Measurements from ENCODE around the gene VPS37C. TPM values are rescaled to one million over a fixed set of nuclear protein-coding genes. Genes with fewer than 3 reads are reported as not detected.
"Not testable (repeated sequence)": the region's sequence is repeated elsewhere in the genome, so short reads cannot be mapped to it uniquely, and the experiment has no call there.

Gene VPS37C
- total RNA-seq, 4 donors from 2014 or later, result 12.6 to 23.5 (median 18.0) TPM

GRCh38 chr11:61181489-61181888 lies 20.3 kb upstream of the VPS37C start:
- no peaks in the 10 kb centered on the region for H3K36me3 ChIP-seq
- no peaks in the 10 kb centered on the region for H3K27me3 ChIP-seq
- no peak for DNase-seq
- H3K27ac ChIP-seq, result no peak overlapping the region
- TF ChIP-seq POLR2A (IDR thresholded peaks at IDR 0.05) (no peak), CTCF (IDR thresholded peaks at IDR 0.05) (no peak)
- WGBS, 2 donors, result 89 to 98% methylated on average over 4 of the region's 4 CpGs
- H3K4me1 ChIP-seq, result no peaks in the 10 kb centered on the region
- intact Hi-C loops (cut with DNase I), result loop anchor here (10.0 kb wide), 2 partner anchors 47 to 357 kb away; no protein-coding TSS in a partner anchor
- H3K9me3 ChIP-seq, result no peaks in the 10 kb centered on the region
- no peak overlapping the region for H3K4me3 ChIP-seq

- not testable (repeated sequence) for H3K4me3 ChIP-seq, H3K27me3 ChIP-seq, H3K4me1 ChIP-seq, H3K36me3 ChIP-seq, H3K9me3 ChIP-seq, DNase-seq, H3K27ac ChIP-seq
- intact Hi-C loops (cut with DNase I), result loop anchor here (10.0 kb wide), 2 partner anchors 45 to 355 kb away; no protein-coding TSS in a partner anchor
- 75 to 96% methylated on average over 2 to 6 of the region's 6 CpGs for WGBS, 2 donors
Measured at GRCh38 chr11:61180205-61180604, 19.0 kb upstream of the VPS37C start.

GRCh38 chr11:61176446-61176845 lies 15.2 kb upstream of the VPS37C start:
- TF ChIP-seq POLR2A (IDR thresholded peaks at IDR 0.05) (no peak), CTCF (IDR thresholded peaks at IDR 0.05) (no peak)
- intact Hi-C loops (cut with DNase I), result no loop called here
- H3K36me3 ChIP-seq, result no peaks in the 10 kb centered on the region
- no peak overlapping the region for H3K27ac ChIP-seq
- H3K9me3 ChIP-seq, result no peaks in the 10 kb centered on the region
- no peaks in the 10 kb centered on the region for H3K4me1 ChIP-seq
- DNase-seq, result no peak
- peaks cover 0 to 15% (median 0%) of the 10 kb centered on the region in 4 donors for H3K27me3 ChIP-seq
- 48 to 60% methylated on average over 4 to 5 of the region's 6 CpGs for WGBS, 2 donors
- no peak overlapping the region for H3K4me3 ChIP-seq

GRCh38 chr11:61174949-61175348 lies 13.7 kb upstream of the VPS37C start:
- Histone ChIP-seq H3K27me3 (peaks cover 0 to 15% (median 0%) of the 10 kb centered on the region in 4 donors), H3K4me1 (no peaks in the 10 kb centered on the region), H3K27ac (no peak overlapping the region), H3K9me3 (no peaks in the 10 kb centered on the region), H3K4me3 (no peak overlapping the region), H3K36me3 (no peaks in the 10 kb centered on the region)
- TF ChIP-seq POLR2A (IDR thresholded peaks at IDR 0.05) (no peak), CTCF (IDR thresholded peaks at IDR 0.05) (no peak)
- no peak for DNase-seq
- WGBS, 2 donors, result 61 to 82% methylated on average over 3 of the region's 6 CpGs
- intact Hi-C loops (cut with DNase I), result no loop called here

- DNase-seq, result no peak
- Histone ChIP-seq H3K36me3 (no peaks in the 10 kb centered on the region), H3K9me3 (no peaks in the 10 kb centered on the region), H3K4me3 (no peak overlapping the region), H3K27ac (no peak overlapping the region), H3K4me1 (no peaks in the 10 kb centered on the region), H3K27me3 (peaks cover 0 to 15% (median 0%) of the 10 kb centered on the region in 4 donors)
- 58 to 64% methylated on average over 3 to 5 of the region's 6 CpGs for WGBS, 2 donors
- intact Hi-C loops (cut with DNase I), result no loop called here
- TF ChIP-seq POLR2A (IDR thresholded peaks at IDR 0.05) (no peak), CTCF (IDR thresholded peaks at IDR 0.05) (no peak)
Measured at GRCh38 chr11:61174273-61174672, 13.0 kb upstream of the VPS37C start.

GRCh38 chr11:61173456-61173855 lies 12.2 kb upstream of the VPS37C start:
- Histone ChIP-seq H3K4me3 (no peak overlapping the region), H3K9me3 (no peaks in the 10 kb centered on the region), H3K4me1 (no peaks in the 10 kb centered on the region), H3K27ac (no peak overlapping the region), H3K27me3 (peaks cover 0 to 15% (median 0%) of the 10 kb centered on the region in 4 donors), H3K36me3 (no peaks in the 10 kb centered on the region)
- intact Hi-C loops (cut with DNase I), result no loop called here
- 72 to 81% methylated on average over 4 of the region's 4 CpGs for WGBS, 2 donors
- DNase-seq, result no peak
- no peak for TF ChIP-seq CTCF (IDR thresholded peaks at IDR 0.05)
- TF ChIP-seq POLR2A (IDR thresholded peaks at IDR 0.05), result no peak

All from esophagus squamous epithelium (tissue), 5 donors.